Left lung (tissue), 10 donors: ENCODE data around the gene CYTH3. TPM values are rescaled to one million over a fixed set of nuclear protein-coding genes. Genes with fewer than 3 reads are reported as not detected.
A peak's percentile ranks its signal among the peaks of the same experiment; 100 is the strongest.
"Not testable (repeated sequence)": the region's sequence is repeated elsewhere in the genome, so short reads cannot be mapped to it uniquely, and the experiment has no call there.

Experiments
- ATAC-seq: fragments of 200-7000 bp; cut with Tn5 transposase; one replicate; pipeline ENCODE4 v1.9.1; 2020; ENCODE audit warnings: moderate library complexity
- DNase-seq, 4 donors: peaks; one replicate each; pipeline ENCODE4 v3.0.0-alpha.2; 2013 to 2020
- H3K27ac ChIP-seq, 2 donors: fragments of 200-600 bp; sonication (generic) in 1 of 2; one replicate each; pipeline versions ENCODE4 v1.5.0 to v1.8.0; 2020 to 2021
- H3K27me3 ChIP-seq, 2 donors: fragments of 200-600 bp; sonication (generic) in 1 of 2; one replicate each; pipeline versions ENCODE4 v1.5.0 to v1.8.0; 2020 to 2021
- H3K36me3 ChIP-seq, 2 donors: fragments of 200-600 bp; sonication (generic) in 1 of 2; one replicate each; pipeline versions ENCODE4 v1.5.0 to v1.8.0; 2020 to 2021
- H3K4me1 ChIP-seq, 2 donors: fragments of 200-600 bp; one replicate each; pipeline ENCODE4 v1.8.0; 2021
- H3K4me3 ChIP-seq, 2 donors: fragments of 200-600 bp; sonication (generic) in 1 of 2; one replicate each; pipeline versions ENCODE4 v1.5.0 to v1.8.0; 2020 to 2021; ENCODE audit warnings: mild to moderate bottlenecking in 1 of 2
- H3K9me3 ChIP-seq, 2 donors: fragments of 200-600 bp; sonication (generic) in 1 of 2; one replicate each; pipeline versions ENCODE4 v1.5.0 to v1.8.0; 2020 to 2021
- intact Hi-C, 2 donors: fragments of 100-400 bp; cut with DNase I; formaldehyde crosslinking; loops; one replicate each; pipeline versions ENCODE4 v1.11.2 to v1.14.2; 2022
- polyA plus RNA-seq, 6 donors: library from polyadenylated mRNA; unstranded; fragments of 120-200 nt; gene quantifications; one replicate each; pipeline ENCODE4 v1.2.1, GENCODE V29; 2013; ENCODE audit not compliant: insufficient read length in 6 of 6
- total RNA-seq, 2 donors: library from RNA; stranded (reverse); fragmentation: NEBNext Ultra II Directional; extraction: Animal tissue kit (Norgen Biotek cat#: 25700); gene quantifications; one replicate each; pipeline ENCODE4 v1.2.1, GENCODE V29; 2021
- TF ChIP-seq, protein P1 (sequence below), 2 donors: fragments of 200-600 bp; sonication (generic) in 1 of 2; IDR thresholded peaks; one replicate each; pipeline versions ENCODE4 v1.5.0 to v1.8.0; 2021; ENCODE audit warnings: antibody characterized with exemption in 2 of 2
- donor health status: DM: no; HTN: yes; CAD: no.
- donor health status: DM: no; HTN: no; CAD: no.

CYTH3 gene
- total and polyA plus RNA-seq, 8 donors, result 20.7 to 29.8 (median 25.8) TPM

- TF ChIP-seq, protein P1, sequence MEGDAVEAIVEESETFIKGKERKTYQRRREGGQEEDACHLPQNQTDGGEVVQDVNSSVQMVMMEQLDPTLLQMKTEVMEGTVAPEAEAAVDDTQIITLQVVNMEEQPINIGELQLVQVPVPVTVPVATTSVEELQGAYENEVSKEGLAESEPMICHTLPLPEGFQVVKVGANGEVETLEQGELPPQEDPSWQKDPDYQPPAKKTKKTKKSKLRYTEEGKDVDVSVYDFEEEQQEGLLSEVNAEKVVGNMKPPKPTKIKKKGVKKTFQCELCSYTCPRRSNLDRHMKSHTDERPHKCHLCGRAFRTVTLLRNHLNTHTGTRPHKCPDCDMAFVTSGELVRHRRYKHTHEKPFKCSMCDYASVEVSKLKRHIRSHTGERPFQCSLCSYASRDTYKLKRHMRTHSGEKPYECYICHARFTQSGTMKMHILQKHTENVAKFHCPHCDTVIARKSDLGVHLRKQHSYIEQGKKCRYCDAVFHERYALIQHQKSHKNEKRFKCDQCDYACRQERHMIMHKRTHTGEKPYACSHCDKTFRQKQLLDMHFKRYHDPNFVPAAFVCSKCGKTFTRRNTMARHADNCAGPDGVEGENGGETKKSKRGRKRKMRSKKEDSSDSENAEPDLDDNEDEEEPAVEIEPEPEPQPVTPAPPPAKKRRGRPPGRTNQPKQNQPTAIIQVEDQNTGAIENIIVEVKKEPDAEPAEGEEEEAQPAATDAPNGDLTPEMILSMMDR (IDR thresholded peaks at IDR 0.05), result no peak
- Histone ChIP-seq H3K4me3 (no peak overlapping the region), H3K27ac (no peak overlapping the region), H3K27me3 (no peaks in the 10 kb centered on the region), H3K36me3 (no peaks in the 10 kb centered on the region), H3K4me1 (peaks cover 0 to 26% of the 10 kb centered on the region in 2 donors), H3K9me3 (no peaks in the 10 kb centered on the region)
- DNase-seq (no peak), ATAC-seq (no peak)
- intact Hi-C loops, result no loop called here
Measured at GRCh38 chr7:6235029-6235871, 37.2 kb downstream of the CYTH3 start.

DNA sequence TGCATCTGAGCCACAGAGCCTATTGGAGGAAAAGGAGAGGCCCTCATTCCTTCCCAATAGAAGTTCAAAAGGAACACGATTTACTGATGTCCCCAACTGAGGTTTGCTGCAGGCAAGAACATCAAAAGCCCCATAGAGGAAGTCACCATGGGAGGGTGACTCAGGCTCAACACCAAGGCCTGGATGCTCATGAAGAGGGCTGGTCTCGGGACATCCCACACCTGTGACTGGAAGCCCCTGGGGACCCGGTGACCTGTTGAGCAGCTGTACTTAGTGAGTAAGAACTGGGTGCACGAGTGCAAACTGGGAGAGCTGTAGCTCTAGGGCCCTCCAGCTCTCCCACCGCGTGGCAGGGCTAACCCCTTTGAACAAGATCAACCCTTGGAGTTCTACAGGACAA, 38.0 kb downstream of the CYTH3 start:
- Histone ChIP-seq H3K27ac (no peak overlapping the region), H3K9me3 (no peaks in the 10 kb centered on the region), H3K27me3 (no peaks in the 10 kb centered on the region), H3K4me3 (no peak overlapping the region), H3K4me1 (peaks cover 0 to 27% of the 10 kb centered on the region in 2 donors), H3K36me3 (no peaks in the 10 kb centered on the region)
- TF ChIP-seq, protein P1 (IDR thresholded peaks at IDR 0.05), result no peak
- DNase-seq, result no peak
- ATAC-seq, result no peak
- intact Hi-C loops, result no loop called here

DNA sequence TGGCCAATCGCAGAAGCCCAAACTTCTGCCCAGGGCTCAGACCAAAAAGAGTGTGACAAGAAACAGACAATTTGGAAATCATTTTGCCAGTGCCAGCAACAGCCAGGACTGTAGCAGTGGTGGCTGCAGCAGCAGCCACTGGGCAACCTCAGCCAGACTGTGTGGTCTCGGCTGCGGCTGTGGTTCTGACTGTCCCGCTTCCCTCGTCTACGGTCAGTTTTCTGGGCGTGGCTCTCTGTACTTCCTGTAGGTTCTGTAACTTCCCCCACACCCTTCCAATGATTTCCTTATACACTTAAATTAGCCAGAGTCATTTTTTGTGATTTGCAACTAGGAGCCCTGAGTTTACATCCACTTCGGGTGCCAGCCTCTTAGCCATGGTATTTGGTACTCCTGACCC, 39.9 kb downstream of the CYTH3 start:
- peak; percentile 54 for ATAC-seq
- H3K27ac ChIP-seq, result peak overlapping the region in 1 of 2 donors; percentile 48
- intact Hi-C loops, result no loop called here

DNA sequence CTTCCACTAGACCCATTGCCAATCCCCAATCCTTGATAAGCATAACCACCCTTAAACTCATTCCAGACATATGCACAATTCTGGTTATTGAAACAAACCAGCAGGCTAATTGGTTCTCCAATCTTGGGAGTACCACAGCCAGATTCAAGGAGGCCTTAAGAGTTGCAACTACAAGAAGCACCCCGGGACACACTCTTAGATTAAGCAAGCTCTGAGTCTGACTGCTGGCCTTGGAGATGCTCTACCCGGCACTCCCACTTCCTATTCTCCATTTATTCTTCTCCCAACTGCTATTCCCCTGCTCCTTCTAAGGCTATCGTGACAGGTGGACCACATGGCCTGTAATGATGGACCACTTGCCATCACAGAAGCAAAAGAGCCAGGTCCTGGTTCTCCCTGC, 40.3 kb downstream of the CYTH3 start:
- Histone ChIP-seq H3K36me3 (no peaks in the 10 kb centered on the region), H3K27ac (peak overlapping the region in 1 of 2 donors; percentile 48), H3K4me1 (peaks cover 4 to 39% of the 10 kb centered on the region in 2 donors), H3K9me3 (no peaks in the 10 kb centered on the region), H3K4me3 (no peak overlapping the region), H3K27me3 (no peaks in the 10 kb centered on the region)
- intact Hi-C loops, result no loop called here
- ATAC-seq (peak; percentile 18), DNase-seq (no peak)
- TF ChIP-seq, protein P1 (IDR thresholded peaks at IDR 0.05), result no peak

More for the DNA sequence above, 39.9 kb downstream of the CYTH3 start:
- Histone ChIP-seq H3K9me3 (no peaks in the 10 kb centered on the region), H3K27me3 (no peaks in the 10 kb centered on the region), H3K4me1 (peaks cover 3 to 39% of the 10 kb centered on the region in 2 donors), H3K4me3 (no peak overlapping the region), H3K36me3 (no peaks in the 10 kb centered on the region)
- peak in 2 of 4 donors; percentile 61 to 86 for DNase-seq
- TF ChIP-seq, protein P1 (IDR thresholded peaks at IDR 0.05), result no peak

DNA sequence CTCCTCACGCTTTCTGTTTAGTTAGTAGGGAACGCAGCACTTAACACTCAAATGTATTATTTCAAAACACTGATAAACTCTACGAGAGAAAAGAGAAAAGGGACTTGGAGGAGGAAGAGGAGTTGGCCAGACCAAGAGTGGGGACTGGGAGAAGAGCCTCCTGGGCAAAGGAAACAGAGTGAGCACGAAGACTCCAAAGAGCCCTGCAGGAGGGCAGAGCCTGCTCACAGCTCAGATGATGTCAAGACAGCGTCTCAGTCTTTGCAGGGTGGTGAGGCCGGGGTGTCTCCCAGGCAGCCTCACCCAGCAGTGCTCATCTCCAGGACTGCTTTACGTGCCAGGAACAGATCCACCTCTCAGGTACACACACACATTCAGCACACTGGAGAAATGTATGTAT, 41.2 kb downstream of the CYTH3 start:
- Histone ChIP-seq H3K4me3 (no peak overlapping the region), H3K4me1 (peaks cover 6 to 43% of the 10 kb centered on the region in 2 donors), H3K27ac (no peak overlapping the region), H3K9me3 (no peaks in the 10 kb centered on the region), H3K36me3 (no peaks in the 10 kb centered on the region), H3K27me3 (no peaks in the 10 kb centered on the region)
- intact Hi-C loops, result no loop called here
- TF ChIP-seq, protein P1 (IDR thresholded peaks at IDR 0.05), result no peak
- ATAC-seq (no peak), DNase-seq (no peak)

DNA sequence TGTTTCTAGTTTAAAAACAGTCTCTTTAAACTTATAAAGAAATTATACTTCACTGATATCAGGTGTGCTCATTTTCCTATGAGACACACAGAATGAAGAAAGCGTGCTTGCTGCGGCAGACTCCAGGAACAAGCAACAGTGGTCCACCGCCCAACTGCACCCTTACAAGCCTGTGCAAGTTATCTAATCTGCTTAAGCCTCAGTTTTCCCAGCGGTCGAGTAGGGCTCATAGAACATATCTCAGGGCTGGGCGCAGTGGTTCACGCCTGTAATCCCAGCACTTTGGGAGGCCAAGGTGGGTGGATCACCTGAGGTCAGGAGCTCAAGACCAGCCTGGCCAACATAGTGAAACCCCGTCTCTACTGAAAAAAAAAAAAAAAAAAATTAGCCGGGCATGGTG, 43.1 kb downstream of the CYTH3 start:
- DNase-seq, H3K4me3 ChIP-seq, intact Hi-C loops, H3K27me3 ChIP-seq, H3K36me3 ChIP-seq, H3K9me3 ChIP-seq, ATAC-seq: not testable (repeated sequence)
- H3K27ac ChIP-seq, result peak overlapping the region; percentile 49 to 64
- peaks cover 6 to 50% of the 10 kb centered on the region in 2 donors for H3K4me1 ChIP-seq
